ENCODE results near the gene SLC25A21. TPM values are rescaled to one million over a fixed set of nuclear protein-coding genes. Genes with fewer than 3 reads are reported as not detected.

The SLC25A21 gene
- polyA plus RNA-seq, 1 experiment: 0.50 TPM

GRCh38 chr14:37116933-37117849 lies 55.2 kb downstream of the SLC25A21 start:
- Histone ChIP-seq H3K27me3 (ENCODE audit: control insufficient read depth, insufficient read depth, low read length) (no peaks in the 10 kb centered on the region), H3K4me3 (ENCODE audit: low read depth, low read length) (no peak overlapping the region), H3K36me3 (ENCODE audit: control insufficient read depth, insufficient read depth, low read length) (no peaks in the 10 kb centered on the region)
- ChIA-PET CTCF (interaction anchor here (0.7 to 2.8 kb wide), 10 partner anchors 11 to 469 kb away, joined by 3 to 10 read pairs (median 4); no protein-coding TSS in a partner anchor), POLR2A (no interaction called here)
- DNase-seq (ENCODE audit: low read depth): peak; percentile 26
- TF ChIP-seq, protein P1, sequence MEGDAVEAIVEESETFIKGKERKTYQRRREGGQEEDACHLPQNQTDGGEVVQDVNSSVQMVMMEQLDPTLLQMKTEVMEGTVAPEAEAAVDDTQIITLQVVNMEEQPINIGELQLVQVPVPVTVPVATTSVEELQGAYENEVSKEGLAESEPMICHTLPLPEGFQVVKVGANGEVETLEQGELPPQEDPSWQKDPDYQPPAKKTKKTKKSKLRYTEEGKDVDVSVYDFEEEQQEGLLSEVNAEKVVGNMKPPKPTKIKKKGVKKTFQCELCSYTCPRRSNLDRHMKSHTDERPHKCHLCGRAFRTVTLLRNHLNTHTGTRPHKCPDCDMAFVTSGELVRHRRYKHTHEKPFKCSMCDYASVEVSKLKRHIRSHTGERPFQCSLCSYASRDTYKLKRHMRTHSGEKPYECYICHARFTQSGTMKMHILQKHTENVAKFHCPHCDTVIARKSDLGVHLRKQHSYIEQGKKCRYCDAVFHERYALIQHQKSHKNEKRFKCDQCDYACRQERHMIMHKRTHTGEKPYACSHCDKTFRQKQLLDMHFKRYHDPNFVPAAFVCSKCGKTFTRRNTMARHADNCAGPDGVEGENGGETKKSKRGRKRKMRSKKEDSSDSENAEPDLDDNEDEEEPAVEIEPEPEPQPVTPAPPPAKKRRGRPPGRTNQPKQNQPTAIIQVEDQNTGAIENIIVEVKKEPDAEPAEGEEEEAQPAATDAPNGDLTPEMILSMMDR (IDR thresholded peaks at IDR 0.05; ENCODE audit: insufficient read depth, low read depth, low read length): peak; percentile 58

DNA sequence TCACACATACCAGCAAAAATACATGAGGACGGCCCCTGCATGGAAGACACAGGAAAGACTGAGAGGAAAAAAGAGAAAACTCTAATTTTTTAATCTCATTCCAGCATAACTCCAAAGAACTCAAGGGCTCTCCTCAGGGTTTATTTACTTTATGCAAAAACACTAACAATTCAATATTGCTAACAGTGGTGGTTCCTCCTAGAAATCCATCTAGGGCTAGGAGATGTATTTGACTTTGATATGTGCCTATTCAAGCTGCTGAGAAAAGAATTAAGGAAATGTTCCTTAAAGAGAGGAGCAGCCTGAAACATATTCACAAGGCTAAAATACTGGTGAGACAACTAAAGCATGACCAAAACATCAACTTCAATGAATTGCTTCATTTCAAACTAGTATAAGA lies 57.0 kb downstream of the SLC25A21 start:
- ChIA-PET CTCF (no interaction called here), POLR2A (no interaction called here)
- TF ChIP-seq, protein P1 (IDR thresholded peaks at IDR 0.05; ENCODE audit: insufficient read depth, low read depth, low read length): no peak
- no peaks in the 10 kb centered on the region for H3K36me3 ChIP-seq (ENCODE audit: control insufficient read depth, insufficient read depth, low read length)
- no peak overlapping the region for H3K4me3 ChIP-seq (ENCODE audit: low read depth, low read length)
- no peak for DNase-seq (ENCODE audit: low read depth)
- no peaks in the 10 kb centered on the region for H3K27me3 ChIP-seq (ENCODE audit: control insufficient read depth, insufficient read depth, low read length)

DNA sequence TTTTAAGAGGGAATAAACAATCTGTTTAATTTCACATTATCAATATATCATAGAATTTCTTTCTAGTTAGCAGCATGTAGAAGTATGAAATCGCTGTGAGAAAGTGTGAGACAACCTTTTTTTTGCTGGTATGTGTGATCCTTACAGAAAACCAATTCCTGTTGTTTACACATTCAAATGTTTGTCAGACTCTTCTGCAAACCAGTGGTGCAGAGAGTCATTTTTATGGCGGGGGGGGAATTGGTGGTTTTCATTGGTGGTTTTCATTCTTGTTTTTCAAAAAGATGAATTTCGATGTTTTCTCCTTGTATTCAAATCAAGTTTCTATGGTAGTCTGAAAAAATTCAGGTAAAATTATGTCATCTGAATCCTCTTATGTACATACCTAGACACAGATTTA lies 57.8 kb downstream of the SLC25A21 start:
- TF ChIP-seq, protein P1 (IDR thresholded peaks at IDR 0.05; ENCODE audit: insufficient read depth, low read depth, low read length): no peak
- Histone ChIP-seq H3K36me3 (ENCODE audit: control insufficient read depth, insufficient read depth, low read length) (no peaks in the 10 kb centered on the region), H3K4me3 (ENCODE audit: low read depth, low read length) (no peak overlapping the region), H3K27me3 (ENCODE audit: control insufficient read depth, insufficient read depth, low read length) (no peaks in the 10 kb centered on the region)
- no peak for DNase-seq (ENCODE audit: low read depth)
- CTCF ChIA-PET: no interaction called here
- POLR2A ChIA-PET: no interaction called here

DNA sequence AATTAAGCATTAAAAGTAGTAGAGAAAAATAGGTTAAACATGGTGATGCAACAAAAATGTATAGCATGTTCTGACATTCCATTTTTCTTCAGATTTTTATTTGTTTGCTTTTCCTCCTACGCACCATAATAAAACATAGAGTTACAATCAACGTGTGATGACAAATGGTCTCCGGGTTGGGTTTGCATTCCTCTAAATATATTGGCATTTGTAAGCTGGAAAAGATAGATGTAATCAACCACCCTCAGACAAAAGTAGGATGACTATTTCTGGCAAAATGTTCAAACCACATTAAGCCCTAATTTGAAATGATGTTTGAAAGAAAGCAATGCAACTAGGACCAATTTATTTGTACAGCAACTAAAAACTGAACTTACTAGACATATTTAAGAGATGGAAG lies 58.4 kb downstream of the SLC25A21 start:
- TF ChIP-seq, protein P1 (IDR thresholded peaks at IDR 0.05; ENCODE audit: insufficient read depth, low read depth, low read length): no peak
- Histone ChIP-seq H3K36me3 (ENCODE audit: control insufficient read depth, insufficient read depth, low read length) (no peaks in the 10 kb centered on the region), H3K27me3 (ENCODE audit: control insufficient read depth, insufficient read depth, low read length) (no peaks in the 10 kb centered on the region), H3K4me3 (ENCODE audit: low read depth, low read length) (no peak overlapping the region)
- DNase-seq (ENCODE audit: low read depth): no peak
- ChIA-PET POLR2A (no interaction called here), CTCF (no interaction called here)

- no peak for DNase-seq (ENCODE audit: low read depth)
- Histone ChIP-seq H3K4me3 (ENCODE audit: low read depth, low read length) (no peak overlapping the region), H3K27me3 (ENCODE audit: control insufficient read depth, insufficient read depth, low read length) (no peaks in the 10 kb centered on the region), H3K36me3 (ENCODE audit: control insufficient read depth, insufficient read depth, low read length) (no peaks in the 10 kb centered on the region)
- ChIA-PET POLR2A (no interaction called here), CTCF (no interaction called here)
- TF ChIP-seq, protein P1 (IDR thresholded peaks at IDR 0.05; ENCODE audit: insufficient read depth, low read depth, low read length): no peak
Measured at GRCh38 chr14:37098132-37098531, 74.3 kb downstream of the SLC25A21 start.
